PC-9 (cell line): Measurements from ENCODE around the gene SLX9. TPM values are rescaled to one million over a fixed set of nuclear protein-coding genes. Genes with fewer than 3 reads are reported as not detected.

Experiments used
- BruUV-seq: library from RNA; stranded (reverse); fragments of 400-500 nt; replicated peaks from 2 replicates; lab custom pipeline; 2021; lab: Mats Ljungman, UMichigan
- CTCF ChIA-PET: fragments of 300-600 bp; sonication (Branson Sonifier 250); formaldehyde crosslinking; loops from one replicate; lab custom pipeline; 2022; ENCODE audit warnings: antibody characterized with exemption; lab: Charles Lee
- POLR2A ChIA-PET: fragments of 300-600 bp; sonication (Branson Sonifier 250); formaldehyde crosslinking; loops from one replicate; lab custom pipeline; 2022; ENCODE audit warnings: antibody characterized with exemption; ENCODE audit not compliant: unreplicated experiment; lab: Charles Lee
- DNase-seq, 2 experiments: peaks; one replicate each; pipeline versions ENCODE4 v3.0.0 to v3.0.0-alpha.2; 2015 to 2022; ENCODE audit warnings: mixed read lengths in 1 of 2
- H2AFZ ChIP-seq: fragments of 200-600 bp; sonication (generic); 2 replicates; pipeline ENCODE4 v1.8.1; 2017; ENCODE audit warnings: antibody characterized with exemption
- H3F3A ChIP-seq: fragments of 200-600 bp; sonication (generic); 2 replicates; pipeline ENCODE4 v1.8.1; 2017; ENCODE audit warnings: antibody characterized with exemption, mild to moderate bottlenecking, low read depth; ENCODE audit not compliant: insufficient read depth
- H3K27ac ChIP-seq: fragments of 200-600 bp; sonication (generic); 2 replicates; pipeline ENCODE4 v1.6.1; 2016; ENCODE audit warnings: mixed run types
- H3K27me3 ChIP-seq: fragments of 200-600 bp; sonication (generic); 2 replicates; pipeline ENCODE4 v1.6.1; 2016; ENCODE audit warnings: low read depth, mixed run types; ENCODE audit not compliant: insufficient read depth
- H3K36me3 ChIP-seq: fragments of 200-600 bp; sonication (generic); 2 replicates; pipeline ENCODE4 v1.6.1; 2016; ENCODE audit warnings: low read depth, mixed run types
- H3K4me1 ChIP-seq: fragments of 200-600 bp; sonication (generic); replicated peaks from 2 replicates; pipeline ENCODE4 v1.6.1; 2016; ENCODE audit warnings: mixed run types; ENCODE audit not compliant: insufficient read depth
- H3K4me2 ChIP-seq: fragments of 200-600 bp; sonication (generic); 2 replicates; pipeline ENCODE4 v1.6.1; 2017; ENCODE audit warnings: mixed run types
- H3K4me3 ChIP-seq: fragments of 200-600 bp; sonication (generic); 2 replicates; pipeline ENCODE4 v1.6.1; 2016; ENCODE audit warnings: mixed run types
- H3K79me2 ChIP-seq: fragments of 200-600 bp; sonication (generic); 2 replicates; pipeline ENCODE4 v1.6.1; 2017; ENCODE audit warnings: low read depth, mixed run types
- H3K9me2 ChIP-seq: fragments of 200-600 bp; sonication (generic); 2 replicates; pipeline ENCODE4 v1.8.1; 2017; ENCODE audit warnings: mild to moderate bottlenecking; ENCODE audit not compliant: insufficient read depth
- H3K9me3 ChIP-seq: fragments of 200-600 bp; sonication (generic); 2 replicates; pipeline ENCODE4 v1.8.1; 2016; ENCODE audit warnings: low read depth; ENCODE audit not compliant: insufficient read depth
- H4K20me1 ChIP-seq: fragments of 200-600 bp; sonication (generic); 2 replicates; pipeline ENCODE4 v1.8.1; 2017; ENCODE audit not compliant: insufficient read depth
- EZH2 ChIP-seq: fragments of 200-600 bp; sonication (generic); IDR thresholded peaks from 2 replicates; pipeline ENCODE4 v1.8.0; 2017; ENCODE audit warnings: antibody characterized with exemption, low read depth
- intact Hi-C: fragments of 100-400 bp; cut with micrococcal nuclease; formaldehyde crosslinking; loops from one replicate; pipeline ENCODE4 v1.10.0; 2022; ENCODE audit not compliant: unreplicated experiment
- total RNA-seq: library from RNA; stranded (reverse); gene quantifications from 2 replicates; pipeline ENCODE4 v1.2.3, GENCODE V29; 2021
- TF ChIP-seq, protein P1 (sequence below): fragments of 200-600 bp; sonication (generic); conservative IDR thresholded peaks from 2 replicates; pipeline ENCODE4 v1.6.1; 2017; ENCODE audit warnings: mixed run types, antibody characterized with exemption, mild to moderate bottlenecking, moderate library complexity

SLX9 gene
- total RNA-seq, 1 experiment from 2014 or later: 22.8 TPM

DNA sequence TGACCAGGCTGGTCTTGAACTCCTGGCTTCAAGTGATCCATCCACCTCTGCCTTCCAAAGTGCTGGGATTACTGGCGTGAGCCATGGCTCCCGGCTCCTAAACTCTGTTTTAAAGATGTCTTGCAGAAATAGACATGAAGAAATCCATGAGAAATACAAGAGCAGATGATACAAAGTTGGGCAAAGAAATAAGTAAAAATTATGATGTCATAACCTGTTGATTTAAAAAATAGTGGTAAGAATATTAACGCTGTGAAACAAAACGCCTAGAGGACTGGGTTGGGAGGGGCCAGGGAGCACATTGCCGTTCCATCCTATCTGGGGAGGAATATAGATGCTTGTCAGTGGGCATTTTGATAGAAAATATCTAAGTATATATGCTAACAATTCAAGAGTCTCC, 17.9 kb upstream of the SLX9 start:
- Histone ChIP-seq H3F3A (peaks cover 12% of the 10 kb centered on the region; the same call in 1 of the 2 replicates), H3K36me3 (no peaks in the 10 kb centered on the region), H3K4me2 (no peak overlapping the region), H3K27ac (no peak overlapping the region), H3K9me3 (no peaks in the 10 kb centered on the region), H3K4me3 (no peak overlapping the region), H2AFZ (no peak overlapping the region), H3K79me2 (no peaks in the 10 kb centered on the region), H3K27me3 (no peaks in the 10 kb centered on the region), H3K4me1 (peaks cover 39% of the 10 kb centered on the region), H3K9me2 (no peaks in the 10 kb centered on the region), H4K20me1 (no peaks in the 10 kb centered on the region)
- no TSS peak for BruUV-seq
- ChIA-PET POLR2A (no interaction called here), CTCF (no interaction called here)
- TF ChIP-seq, protein P1, sequence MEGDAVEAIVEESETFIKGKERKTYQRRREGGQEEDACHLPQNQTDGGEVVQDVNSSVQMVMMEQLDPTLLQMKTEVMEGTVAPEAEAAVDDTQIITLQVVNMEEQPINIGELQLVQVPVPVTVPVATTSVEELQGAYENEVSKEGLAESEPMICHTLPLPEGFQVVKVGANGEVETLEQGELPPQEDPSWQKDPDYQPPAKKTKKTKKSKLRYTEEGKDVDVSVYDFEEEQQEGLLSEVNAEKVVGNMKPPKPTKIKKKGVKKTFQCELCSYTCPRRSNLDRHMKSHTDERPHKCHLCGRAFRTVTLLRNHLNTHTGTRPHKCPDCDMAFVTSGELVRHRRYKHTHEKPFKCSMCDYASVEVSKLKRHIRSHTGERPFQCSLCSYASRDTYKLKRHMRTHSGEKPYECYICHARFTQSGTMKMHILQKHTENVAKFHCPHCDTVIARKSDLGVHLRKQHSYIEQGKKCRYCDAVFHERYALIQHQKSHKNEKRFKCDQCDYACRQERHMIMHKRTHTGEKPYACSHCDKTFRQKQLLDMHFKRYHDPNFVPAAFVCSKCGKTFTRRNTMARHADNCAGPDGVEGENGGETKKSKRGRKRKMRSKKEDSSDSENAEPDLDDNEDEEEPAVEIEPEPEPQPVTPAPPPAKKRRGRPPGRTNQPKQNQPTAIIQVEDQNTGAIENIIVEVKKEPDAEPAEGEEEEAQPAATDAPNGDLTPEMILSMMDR: no peak
- no peak for TF ChIP-seq EZH2
- intact Hi-C loops: no loop called here
- DNase-seq: no peak

DNA sequence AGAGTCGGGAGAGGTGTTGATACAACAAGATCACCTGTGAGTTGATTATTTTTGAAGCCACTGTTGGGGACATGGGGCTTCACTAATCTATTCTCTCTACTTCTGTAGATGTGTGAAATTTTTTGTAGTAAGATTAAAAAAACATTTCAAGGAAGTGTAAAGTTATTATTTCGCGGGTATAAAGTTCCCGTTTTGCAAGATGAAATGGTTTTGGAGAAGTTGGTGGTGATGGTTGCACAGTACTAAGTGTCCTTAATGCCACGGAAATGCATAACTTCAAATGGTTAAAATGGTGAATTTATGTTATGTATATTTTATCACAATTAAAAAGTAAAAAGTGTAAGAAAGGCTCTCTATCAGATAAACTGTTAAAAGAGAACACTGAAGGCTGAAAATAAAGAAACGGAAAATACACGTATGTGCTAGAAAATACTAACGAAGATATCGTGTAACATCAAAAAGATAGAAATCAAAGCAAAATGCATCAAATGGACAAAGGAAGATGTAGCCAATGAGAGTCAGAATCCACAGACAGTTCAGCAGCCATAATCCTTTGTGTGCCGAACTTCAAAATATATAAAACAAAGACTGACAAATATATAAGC, 16.2 kb upstream of the SLX9 start:
- intact Hi-C loops: no loop called here
- H4K20me1 ChIP-seq: no peaks in the 10 kb centered on the region
- H3F3A ChIP-seq: peaks cover 8% of the 10 kb centered on the region; the same call in 1 of the 2 replicates
- no peaks in the 10 kb centered on the region for H3K9me2 ChIP-seq
- DNase-seq: no peak
- H3K27me3 ChIP-seq: no peaks in the 10 kb centered on the region
- H3K4me3 ChIP-seq: no peak overlapping the region
- CTCF ChIA-PET: no interaction called here
- no peak overlapping the region for H3K4me2 ChIP-seq
- no TSS peak for BruUV-seq
- H3K9me3 ChIP-seq: no peaks in the 10 kb centered on the region
- H3K27ac ChIP-seq: no peak overlapping the region
- no peaks in the 10 kb centered on the region for H3K36me3 ChIP-seq
- POLR2A ChIA-PET: no interaction called here
- TF ChIP-seq EZH2: no peak
- TF ChIP-seq, protein P1: no peak
- H3K4me1 ChIP-seq: peaks cover 33% of the 10 kb centered on the region
- H3K79me2 ChIP-seq: no peaks in the 10 kb centered on the region
- H2AFZ ChIP-seq: no peak overlapping the region

DNA sequence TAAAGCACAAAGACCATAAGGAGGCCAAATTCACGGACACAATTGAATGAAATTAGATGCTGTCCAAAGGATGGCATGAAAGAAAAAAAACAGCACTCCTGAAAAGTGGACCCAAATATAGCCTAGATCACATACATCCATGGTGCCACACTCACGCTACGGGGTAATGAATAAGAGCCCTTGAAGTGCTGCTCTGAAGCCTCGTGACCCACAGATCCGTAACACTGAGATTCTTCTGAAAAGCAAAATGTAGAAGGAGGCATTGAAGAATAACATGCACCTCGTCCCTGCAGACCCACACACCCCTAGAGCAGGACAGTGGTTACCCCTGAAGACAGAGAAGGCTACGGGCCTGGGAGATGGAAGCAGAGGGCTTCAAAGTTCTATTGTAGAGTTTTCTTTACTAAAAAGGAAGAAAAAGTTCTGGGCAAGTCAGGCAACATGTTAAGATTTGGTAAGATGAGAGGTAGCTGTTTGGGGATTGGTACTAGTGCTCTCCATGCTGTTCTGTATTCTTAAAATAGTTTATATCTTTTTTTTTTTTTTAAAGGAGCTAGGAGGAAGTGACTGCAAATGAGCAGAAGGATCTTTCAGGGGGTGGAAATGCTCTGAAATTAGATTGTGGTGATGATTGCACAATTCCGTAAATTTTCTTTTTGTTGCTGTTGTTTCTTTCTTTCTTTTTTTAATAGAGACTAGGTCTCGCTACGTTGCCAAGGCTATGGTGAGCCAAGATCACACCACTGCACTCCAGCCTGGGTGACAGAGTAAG, 15.0 kb upstream of the SLX9 start:
- Histone ChIP-seq H3K27me3 (no peaks in the 10 kb centered on the region), H3K9me2 (no peaks in the 10 kb centered on the region), H3K4me2 (peak overlapping the region; percentile 19; the same call in 1 of the 2 replicates), H3K4me3 (no peak overlapping the region), H3F3A (peaks cover 13% of the 10 kb centered on the region; the same call in 1 of the 2 replicates), H3K27ac (no peak overlapping the region), H3K36me3 (no peaks in the 10 kb centered on the region), H4K20me1 (no peaks in the 10 kb centered on the region), H3K9me3 (no peaks in the 10 kb centered on the region), H2AFZ (no peak overlapping the region), H3K79me2 (no peaks in the 10 kb centered on the region), H3K4me1 (peaks cover 43% of the 10 kb centered on the region)
- TF ChIP-seq, protein P1: no peak
- TF ChIP-seq EZH2: no peak
- intact Hi-C loops: loop anchor here (5.0 kb wide), 1 partner anchor 122 kb away; the partner anchor contains the start of gene UBE2G2
- BruUV-seq: no TSS peak
- ChIA-PET CTCF (no interaction called here), POLR2A (no interaction called here)
- DNase-seq: no peak
